Tibial artery (tissue), 4 donors: ENCODE data around the gene THBS2.
A peak's percentile ranks its signal among the peaks of the same experiment; 100 is the strongest.

Experiments
- DNase-seq, 2 donors: peaks; one replicate each; pipeline ENCODE4 v3.0.0-alpha.2; 2019
- H3K27ac ChIP-seq, 2 donors: fragments of 200-600 bp; sonication (generic) in 1 of 2; 1 replicate in 1 of 2; 2 replicates in 1 of 2; pipeline ENCODE4 v1.5.1; 2018 to 2019; ENCODE audit warnings: mild to moderate bottlenecking in 1 of 2
- H3K27me3 ChIP-seq, 2 donors: fragments of 200-600 bp; sonication (generic) in 1 of 2; one replicate each; pipeline versions ENCODE4 v1.5.1 to v1.6.0; 2016 to 2019
- H3K36me3 ChIP-seq, 3 donors: fragments of 200-600 bp; sonication (generic) in 2 of 3; one replicate each; pipeline ENCODE4 v1.5.1; 2016 to 2019; ENCODE audit warnings: mild to moderate bottlenecking in 2 of 3
- H3K4me1 ChIP-seq, 4 donors: fragments of 200-600 bp; sonication (generic) in 2 of 4; 1 replicate in 3 of 4; 2 replicates in 1 of 4; pipeline ENCODE4 v1.5.1; 2016 to 2019
- H3K4me3 ChIP-seq, 2 donors: fragments of 200-600 bp; sonication (generic) in 1 of 2; 1 replicate in 1 of 2; 2 replicates in 1 of 2; pipeline ENCODE4 v1.5.1; 2018 to 2019; ENCODE audit warnings: mild to moderate bottlenecking in 2 of 2
- H3K9me3 ChIP-seq, 3 donors: fragments of 200-600 bp; sonication (generic) in 1 of 3; one replicate each; pipeline ENCODE4 v1.5.1; 2016 to 2019
- CTCF ChIP-seq, 2 experiments: fragments of 200-600 bp in 1 of 2; fragments of 450-650 bp in 1 of 2; IDR thresholded peaks; one replicate each; pipeline ENCODE4 v1.5.1; 2017 to 2019; ENCODE audit warnings: antibody characterized with exemption in 2 of 2, mild to moderate bottlenecking in 1 of 2, moderate library complexity in 1 of 2
- intact Hi-C: fragments of 100-400 bp; cut with DNase I; formaldehyde crosslinking; loops from one replicate; pipeline ENCODE4 v1.15.0; 2023; ENCODE audit warnings: low total_unique reads

The THBS2 gene

GRCh38 chr6:169177516-169178166 is 76.0 kb downstream of the THBS2 start:
- DNase-seq, result peak in 1 of 2 donors; percentile 17
- intact Hi-C loops, result no loop called here

GRCh38 chr6:169176361-169176991 is 77.2 kb downstream of the THBS2 start:
- Histone ChIP-seq H3K4me1 (peaks cover 0 to 27% (median 16%) of the 10 kb centered on the region in 4 donors), H3K9me3 (no peaks in the 10 kb centered on the region), H3K36me3 (no peaks in the 10 kb centered on the region), H3K27me3 (no peaks in the 10 kb centered on the region), H3K27ac (no peak overlapping the region), H3K4me3 (no peak overlapping the region)
- TF ChIP-seq CTCF (IDR thresholded peaks at IDR 0.05), result no peak
- no peak for DNase-seq
- intact Hi-C loops, result no loop called here

More at GRCh38 chr6:169177516-169178166, 76.0 kb downstream of the THBS2 start:
- Histone ChIP-seq H3K4me3 (no peak overlapping the region), H3K27me3 (no peaks in the 10 kb centered on the region), H3K9me3 (no peaks in the 10 kb centered on the region), H3K4me1 (peaks cover 0 to 16% (median 8%) of the 10 kb centered on the region in 4 donors), H3K27ac (no peak overlapping the region), H3K36me3 (no peaks in the 10 kb centered on the region)
- no peak for TF ChIP-seq CTCF (IDR thresholded peaks at IDR 0.05)

- Histone ChIP-seq H3K9me3 (no peaks in the 10 kb centered on the region), H3K36me3 (no peaks in the 10 kb centered on the region), H3K27ac (no peak overlapping the region), H3K4me1 (peaks cover 0 to 38% (median 19%) of the 10 kb centered on the region in 4 donors), H3K27me3 (no peaks in the 10 kb centered on the region), H3K4me3 (no peak overlapping the region)
- intact Hi-C loops, result no loop called here
- no peak for TF ChIP-seq CTCF (IDR thresholded peaks at IDR 0.05)
- no peak for DNase-seq
Observed at GRCh38 chr6:169175360-169175887, 78.2 kb downstream of the THBS2 start.

- no peaks in the 10 kb centered on the region for H3K36me3 ChIP-seq
- TF ChIP-seq CTCF (IDR thresholded peaks at IDR 0.05), result no peak
- H3K27me3 ChIP-seq, result no peaks in the 10 kb centered on the region
- H3K4me3 ChIP-seq, result no peak overlapping the region
- intact Hi-C loops, result no loop called here
- no peaks in the 10 kb centered on the region for H3K9me3 ChIP-seq
- no peak for DNase-seq
- H3K27ac ChIP-seq, result peak overlapping the region; percentile 83 to 89
- peaks cover 0 to 45% (median 23%) of the 10 kb centered on the region in 4 donors for H3K4me1 ChIP-seq
Observed at GRCh38 chr6:169174516-169175359, 78.9 kb downstream of the THBS2 start.

GRCh38 chr6:169173532-169174268 is 79.9 kb downstream of the THBS2 start:
- H3K9me3 ChIP-seq, result no peaks in the 10 kb centered on the region
- H3K27me3 ChIP-seq, result no peaks in the 10 kb centered on the region
- H3K27ac ChIP-seq, result peak overlapping the region; percentile 83 to 89
- intact Hi-C loops, result no loop called here
- H3K4me1 ChIP-seq, result peaks cover 0 to 55% (median 30%) of the 10 kb centered on the region in 4 donors
- no peaks in the 10 kb centered on the region for H3K36me3 ChIP-seq
- no peak for DNase-seq
- TF ChIP-seq CTCF (IDR thresholded peaks at IDR 0.05), result no peak
- H3K4me3 ChIP-seq, result no peak overlapping the region
